ENCODE results near the gene ZNF76. TPM values are rescaled to one million over a fixed set of nuclear protein-coding genes. Genes with fewer than 3 reads are reported as not detected.
A peak's percentile ranks its signal among the peaks of the same experiment; 100 is the strongest.

Gene ZNF76
- total and polyA plus RNA-seq, 12 donors = 17.9 to 67.1 (median 37.8) TPM

- Histone ChIP-seq H3K27me3 (no peaks in the 10 kb centered on the region), H3K36me3 (peaks cover 0 to 31% (median 18%) of the 10 kb centered on the region in 9 donors), H3K4me3 (no peak overlapping the region), H3K9me3 (no peaks in the 10 kb centered on the region), H3K4me1 (peaks cover 7 to 45% (median 29%) of the 10 kb centered on the region in 9 donors), H3K27ac (no peak overlapping the region)
- WGBS, 2 donors = 74 to 85% methylated on average over 3 of the region's 3 CpGs
- ATAC-seq (peak in 3 of 8 donors; percentile 38 to 56 (median 47)), DNase-seq (no peak)
- TF ChIP-seq CTCF (IDR thresholded peaks at IDR 0.05) = no peak
- intact Hi-C loops (cut with DNase I) = no loop called here
Measured at GRCh38 chr6:35278708-35279107, 19.2 kb downstream of the ZNF76 start.

- 39 to 51% methylated on average over 4 of the region's 4 CpGs for WGBS, 2 donors
- peak in 1 of 8 donors; percentile 25 for ATAC-seq
Measured at GRCh38 chr6:35280903-35281302, 21.4 kb downstream of the ZNF76 start.

GRCh38 chr6:35282472-35282871 lies 22.9 kb downstream of the ZNF76 start:
- Histone ChIP-seq H3K4me3 (no peak overlapping the region), H3K27me3 (no peaks in the 10 kb centered on the region), H3K27ac (no peak overlapping the region), H3K9me3 (no peaks in the 10 kb centered on the region), H3K36me3 (peaks cover 0 to 68% (median 51%) of the 10 kb centered on the region in 9 donors), H3K4me1 (peaks cover 0 to 17% (median 7%) of the 10 kb centered on the region in 9 donors)
- WGBS, 2 donors = 85 to 96% methylated on average over 2 of the region's 2 CpGs
- intact Hi-C loops (cut with DNase I) = no loop called here
- TF ChIP-seq CTCF (IDR thresholded peaks at IDR 0.05) = no peak
- ATAC-seq (no peak), DNase-seq (no peak)

More at GRCh38 chr6:35280903-35281302, 21.4 kb downstream of the ZNF76 start:
- H3K9me3 ChIP-seq = no peaks in the 10 kb centered on the region
- peaks cover 0 to 53% (median 36%) of the 10 kb centered on the region in 9 donors for H3K36me3 ChIP-seq
- intact Hi-C loops (cut with DNase I) = no loop called here
- peaks cover 0 to 23% (median 11%) of the 10 kb centered on the region in 9 donors for H3K4me1 ChIP-seq
- no peak for TF ChIP-seq CTCF (IDR thresholded peaks at IDR 0.05)
- H3K27ac ChIP-seq = no peak overlapping the region
- no peak overlapping the region for H3K4me3 ChIP-seq
- no peaks in the 10 kb centered on the region for H3K27me3 ChIP-seq
- DNase-seq = no peak

GRCh38 chr6:35283361-35283760 lies 23.8 kb downstream of the ZNF76 start:
- H3K9me3 ChIP-seq = no peaks in the 10 kb centered on the region
- H3K4me3 ChIP-seq = no peak overlapping the region
- H3K27ac ChIP-seq = no peak overlapping the region
- no peak for DNase-seq
- no peak for TF ChIP-seq CTCF (IDR thresholded peaks at IDR 0.05)
- no peak for ATAC-seq
- intact Hi-C loops (cut with DNase I) = no loop called here
- peaks cover 0 to 18% (median 7%) of the 10 kb centered on the region in 9 donors for H3K4me1 ChIP-seq
- peaks cover 0 to 77% (median 59%) of the 10 kb centered on the region in 9 donors for H3K36me3 ChIP-seq
- WGBS, 2 donors = 56 to 74% methylated on average over 2 of the region's 2 CpGs
- H3K27me3 ChIP-seq = no peaks in the 10 kb centered on the region
